Osteocyte (in vitro differentiated cells): Measurements from ENCODE around the gene GJB5. TPM values are rescaled to one million over a fixed set of nuclear protein-coding genes. Genes with fewer than 3 reads are reported as not detected.
"Not testable (repeated sequence)": the region's sequence is repeated elsewhere in the genome, so short reads cannot be mapped to it uniquely, and the experiment has no call there.

Experiments
- DNase-seq: peaks from one replicate; pipeline ENCODE4 v3.0.0; 2021; ENCODE audit warnings: mixed read lengths; ENCODE audit not compliant: unreplicated experiment; ENCODE audit errors: extremely low spot score
- H3K27ac Mint-ChIP-seq: one replicate; pipeline ENCODE4 v1.8.0; 2021; ENCODE audit warnings: mild to moderate bottlenecking, mixed read lengths; ENCODE audit not compliant: unreplicated experiment
- H3K27me3 Mint-ChIP-seq: one replicate; pipeline ENCODE4 v1.8.0; 2021; ENCODE audit warnings: mixed read lengths; ENCODE audit not compliant: unreplicated experiment
- H3K36me3 Mint-ChIP-seq: one replicate; pipeline ENCODE4 v1.8.0; 2021; ENCODE audit warnings: mixed read lengths; ENCODE audit not compliant: unreplicated experiment
- H3K4me1 Mint-ChIP-seq: one replicate; pipeline ENCODE4 v1.8.0; 2021; ENCODE audit warnings: mixed read lengths; ENCODE audit not compliant: unreplicated experiment
- H3K4me3 Mint-ChIP-seq: one replicate; pipeline ENCODE4 v1.8.0; 2021; ENCODE audit warnings: mild to moderate bottlenecking, moderate library complexity, mixed read lengths; ENCODE audit not compliant: unreplicated experiment
- H3K9me3 Mint-ChIP-seq: one replicate; pipeline ENCODE4 v1.8.0; 2021; ENCODE audit warnings: mixed read lengths; ENCODE audit not compliant: unreplicated experiment
- CTCF ChIP-seq: fragments of 200-600 bp; sonication (generic); IDR thresholded peaks from 2 replicates; pipeline ENCODE4 v1.5.0; 2021; ENCODE audit warnings: antibody characterized with exemption, mild to moderate bottlenecking, moderate library complexity
- total RNA-seq: library from RNA; stranded (reverse); gene quantifications from 2 replicates; pipeline ENCODE4 v1.2.1, GENCODE V29; 2021

Gene GJB5
- total RNA-seq, 1 donor from 2014 or later = not detected

GRCh38 chr1:34736692-34737091 is 18.2 kb upstream of the GJB5 start:
- H3K36me3 Mint-ChIP-seq = no peaks in the 10 kb centered on the region
- no peak for DNase-seq
- no peaks in the 10 kb centered on the region for H3K9me3 Mint-ChIP-seq
- TF ChIP-seq CTCF = no peak
- H3K4me3 Mint-ChIP-seq = no peak overlapping the region
- peaks cover 9% of the 10 kb centered on the region for H3K27me3 Mint-ChIP-seq
- H3K4me1 Mint-ChIP-seq = peaks cover 4% of the 10 kb centered on the region
- H3K27ac Mint-ChIP-seq = no peak overlapping the region

GRCh38 chr1:34737236-34737635 is 17.6 kb upstream of the GJB5 start:
- not testable (repeated sequence) for H3K9me3 Mint-ChIP-seq, H3K27me3 Mint-ChIP-seq, H3K27ac Mint-ChIP-seq, H3K4me1 Mint-ChIP-seq, H3K4me3 Mint-ChIP-seq, H3K36me3 Mint-ChIP-seq, DNase-seq

- TF ChIP-seq CTCF = no peak
- Mint-ChIP-seq H3K4me1 (peaks cover 4% of the 10 kb centered on the region), H3K4me3 (no peak overlapping the region), H3K9me3 (no peaks in the 10 kb centered on the region), H3K27ac (no peak overlapping the region), H3K27me3 (peaks cover 13% of the 10 kb centered on the region), H3K36me3 (no peaks in the 10 kb centered on the region)
- no peak for DNase-seq
These were observed 15.2 kb upstream of the GJB5 start for GRCh38 chr1:34739613-34740012.

- Mint-ChIP-seq H3K9me3 (no peaks in the 10 kb centered on the region), H3K27me3 (peaks cover 13% of the 10 kb centered on the region), H3K27ac (no peak overlapping the region), H3K4me3 (no peak overlapping the region), H3K36me3 (no peaks in the 10 kb centered on the region), H3K4me1 (peaks cover 4% of the 10 kb centered on the region)
- no peak for DNase-seq
- no peak for TF ChIP-seq CTCF
These were observed 14.5 kb upstream of the GJB5 start for GRCh38 chr1:34740161-34740868.

GRCh38 chr1:34742667-34743270 is 12.1 kb upstream of the GJB5 start:
- no peaks in the 10 kb centered on the region for H3K36me3 Mint-ChIP-seq
- H3K27ac Mint-ChIP-seq = no peak overlapping the region
- H3K4me1 Mint-ChIP-seq = peaks cover 4% of the 10 kb centered on the region
- H3K9me3 Mint-ChIP-seq = no peaks in the 10 kb centered on the region
- H3K27me3 Mint-ChIP-seq = peaks cover 15% of the 10 kb centered on the region
- no peak overlapping the region for H3K4me3 Mint-ChIP-seq
- DNase-seq = peak; percentile 92
- peak; percentile 92 for TF ChIP-seq CTCF
